Putamen (tissue), 1 donor: ENCODE measurements around the gene OSBPL2.

Experiments used
- DNase-seq: peaks from one replicate; pipeline ENCODE4 v3.0.0-alpha.2; 2016; ENCODE audit warnings: low spot score

OSBPL2 gene

GRCh38 chr20:62326959-62327725 is 88.8 kb downstream of the OSBPL2 start:
- DNase-seq = no peak

- DNase-seq = no peak
These were observed 89.6 kb downstream of the OSBPL2 start for GRCh38 chr20:62327726-62328495.

- DNase-seq = no peak
These were observed 90.5 kb downstream of the OSBPL2 start for GRCh38 chr20:62328684-62329388.

- DNase-seq = no peak
These were observed 91.4 kb downstream of the OSBPL2 start for GRCh38 chr20:62329389-62330377.

- DNase-seq = no peak
These were observed 92.4 kb downstream of the OSBPL2 start for GRCh38 chr20:62330576-62331317.

GRCh38 chr20:62331347-62331746 is 93.0 kb downstream of the OSBPL2 start:
- no peak for DNase-seq

- no peak for DNase-seq
These were observed 94.1 kb downstream of the OSBPL2 start for GRCh38 chr20:62332421-62332820.

- DNase-seq = no peak
These were observed 94.9 kb downstream of the OSBPL2 start for GRCh38 chr20:62332989-62333819.

DNA sequence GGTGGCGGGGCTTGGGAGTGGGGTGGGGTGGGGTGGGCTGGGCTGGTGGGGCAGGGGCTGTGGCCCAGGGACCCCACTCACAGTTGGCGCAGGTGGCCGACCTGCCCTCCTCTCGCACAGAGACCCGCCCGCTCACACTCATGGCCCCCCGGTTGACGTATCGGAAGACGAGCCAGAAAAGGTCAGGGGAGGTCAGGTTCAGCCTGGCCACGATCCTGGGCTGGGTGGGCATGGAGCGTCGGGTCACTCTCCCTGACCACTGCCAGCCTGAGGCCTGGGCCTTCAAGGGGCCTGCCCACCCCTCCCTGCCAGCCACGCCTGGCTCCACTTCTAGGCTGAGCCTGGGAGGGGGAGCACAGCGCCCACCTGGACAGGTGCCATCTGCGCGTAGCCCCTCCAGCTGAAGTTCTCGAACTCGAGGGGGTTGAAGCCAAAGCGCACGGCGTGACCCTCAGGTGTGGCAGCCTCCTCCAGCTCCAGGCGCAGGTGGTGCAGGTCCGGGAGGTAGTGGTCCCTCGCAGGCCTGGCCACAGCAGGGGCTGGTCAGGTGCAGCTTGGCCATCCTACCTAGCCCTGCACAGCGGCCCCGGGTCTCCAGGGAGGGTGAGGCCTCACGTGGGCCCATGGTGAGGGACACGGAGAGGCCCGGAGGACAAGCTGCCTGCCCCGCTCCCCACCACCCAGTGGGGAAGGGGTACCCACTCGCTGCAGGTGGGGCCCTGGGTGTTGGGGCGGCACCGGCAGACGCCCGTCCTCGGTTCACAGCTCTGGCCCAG is 95.7 kb downstream of the OSBPL2 start:
- no peak for DNase-seq

DNA sequence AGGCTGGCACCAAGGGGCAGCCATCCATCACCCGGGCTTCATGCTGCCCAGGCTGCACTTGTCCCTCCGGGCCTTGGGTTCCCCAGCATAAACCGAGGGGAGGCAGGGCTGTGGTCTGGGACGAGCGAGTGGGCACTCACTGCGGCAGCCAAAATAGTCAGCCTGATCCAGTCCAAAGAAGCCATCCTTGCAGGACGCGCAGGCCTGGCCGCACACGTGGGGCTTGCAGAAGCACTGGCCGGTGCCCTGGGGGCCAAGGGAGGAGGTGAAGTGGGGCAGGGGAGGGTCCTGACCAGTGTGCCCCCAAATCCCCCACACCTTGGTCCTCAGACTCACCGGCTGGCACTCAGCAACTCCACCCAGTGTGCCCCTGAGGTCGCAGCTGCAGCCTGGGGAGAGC is 96.6 kb downstream of the OSBPL2 start:
- DNase-seq = no peak

DNA sequence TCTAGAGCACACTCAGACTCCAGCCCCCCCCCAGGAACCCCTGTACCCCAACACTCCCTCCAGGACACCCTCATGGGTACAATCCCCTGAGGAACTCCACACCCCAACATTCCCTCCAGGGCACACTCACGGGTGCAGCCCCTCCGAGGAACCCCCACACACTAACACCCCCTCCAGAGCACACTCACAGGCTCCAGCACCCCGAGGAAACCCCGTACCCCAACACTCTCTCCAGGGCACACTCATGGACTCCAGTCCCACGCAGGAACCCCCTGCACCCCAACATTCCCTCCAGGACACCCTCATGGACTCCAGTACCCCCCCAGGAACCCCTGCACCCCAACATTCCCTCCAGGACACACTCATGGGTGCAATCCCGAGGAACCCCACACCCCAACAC is 97.2 kb downstream of the OSBPL2 start:
- no peak for DNase-seq

GRCh38 chr20:62336329-62336728 is 98.0 kb downstream of the OSBPL2 start:
- DNase-seq = no peak

- no peak for DNase-seq
These were observed 98.6 kb downstream of the OSBPL2 start for GRCh38 chr20:62336775-62337557.

GRCh38 chr20:62337558-62338293 is 99.4 kb downstream of the OSBPL2 start:
- no peak for DNase-seq

DNA sequence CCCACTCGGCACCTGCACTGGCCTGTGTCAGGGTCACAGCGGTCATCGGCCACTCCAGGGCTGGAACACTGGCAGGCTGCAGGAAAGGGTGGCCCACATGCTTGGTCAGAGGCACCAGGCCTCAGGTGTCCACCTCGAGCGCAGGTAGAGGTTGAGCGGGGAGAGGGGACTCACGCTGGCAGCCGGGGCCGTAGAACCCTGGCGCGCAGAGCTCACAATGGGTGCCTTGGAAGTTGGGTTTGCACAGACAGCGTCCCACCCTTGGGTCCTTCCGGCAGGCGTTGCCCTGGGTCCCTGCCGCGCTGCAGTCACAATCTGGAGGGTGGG is 99.9 kb downstream of the OSBPL2 start:
- DNase-seq = no peak

- no peak for DNase-seq
These were observed 101.3 kb downstream of the OSBPL2 start for GRCh38 chr20:62339647-62340062.

GRCh38 chr20:62342910-62343309 is 104.6 kb downstream of the OSBPL2 start:
- DNase-seq = no peak

- DNase-seq = no peak
These were observed 105.8 kb downstream of the OSBPL2 start for GRCh38 chr20:62344092-62344491.
